Thymus (tissue), 11 donors: ENCODE data around the gene B3GALNT1. TPM values are rescaled to one million over a fixed set of nuclear protein-coding genes. Genes with fewer than 3 reads are reported as not detected.
"Not testable (repeated sequence)": the region's sequence is repeated elsewhere in the genome, so short reads cannot be mapped to it uniquely, and the experiment has no call there.

ENCODE experiments used
- DNase-seq, 9 donors: peaks; one replicate each; pipeline ENCODE4 v3.0.0-alpha.2; 2013; ENCODE audit warnings: low spot score in 9 of 9, low read depth in 6 of 9, missing footprints in 1 of 9
- H3K27ac ChIP-seq, 2 donors: one replicate each; pipeline ENCODE4 v1.5.1; 2013; ENCODE audit warnings: control low read depth in 1 of 2, low read depth in 1 of 2, low read length in 1 of 2, mild to moderate bottlenecking in 1 of 2, moderate library complexity in 1 of 2
- H3K27me3 ChIP-seq, 2 donors: one replicate each; pipeline ENCODE4 v1.5.1; 2013; ENCODE audit warnings: low read length in 1 of 2; ENCODE audit not compliant: control insufficient read depth in 2 of 2, insufficient read depth in 1 of 2
- H3K36me3 ChIP-seq, 2 donors: one replicate each; pipeline ENCODE4 v1.5.1; 2013; ENCODE audit warnings: low read length in 1 of 2, mild to moderate bottlenecking in 1 of 2, moderate library complexity in 1 of 2; ENCODE audit not compliant: control insufficient read depth in 2 of 2, insufficient read depth in 2 of 2
- H3K4me1 ChIP-seq, 2 donors: one replicate each; pipeline ENCODE4 v1.5.1; 2013; ENCODE audit warnings: low read length in 2 of 2; ENCODE audit not compliant: control insufficient read depth in 2 of 2, insufficient read depth in 2 of 2
- H3K4me3 ChIP-seq, 2 donors: one replicate each; pipeline ENCODE4 v1.5.1; 2013; ENCODE audit warnings: low read length in 2 of 2, control low read depth in 1 of 2, mild to moderate bottlenecking in 1 of 2
- H3K9me3 ChIP-seq, 2 donors: one replicate each; pipeline ENCODE4 v1.5.1; 2013; ENCODE audit warnings: low read length in 1 of 2, mild to moderate bottlenecking in 1 of 2; ENCODE audit not compliant: control insufficient read depth in 2 of 2, insufficient read depth in 1 of 2
- WGBS: extraction: QIAGEN DNeasy Blood & Tissue Kit; methylation state at CpG from one replicate; pipeline ENCODE4 v1.1.7; 2013; 5-methylcytosine and 5-hydroxymethylcytosine counted together
- polyA plus RNA-seq: library from polyadenylated mRNA; stranded (reverse); fragments of 200-250 nt; gene quantifications from one replicate; pipeline ENCODE4 v1.2.3, GENCODE V29; 2013
- total RNA-seq: library from RNA; stranded (reverse); fragments of 120-200 nt; gene quantifications from one replicate; pipeline ENCODE4 v1.2.4, GENCODE V29; 2013
- donor health status: healthy.

Gene B3GALNT1
- total and polyA plus RNA-seq, 2 donors: 4.6 TPM

DNA sequence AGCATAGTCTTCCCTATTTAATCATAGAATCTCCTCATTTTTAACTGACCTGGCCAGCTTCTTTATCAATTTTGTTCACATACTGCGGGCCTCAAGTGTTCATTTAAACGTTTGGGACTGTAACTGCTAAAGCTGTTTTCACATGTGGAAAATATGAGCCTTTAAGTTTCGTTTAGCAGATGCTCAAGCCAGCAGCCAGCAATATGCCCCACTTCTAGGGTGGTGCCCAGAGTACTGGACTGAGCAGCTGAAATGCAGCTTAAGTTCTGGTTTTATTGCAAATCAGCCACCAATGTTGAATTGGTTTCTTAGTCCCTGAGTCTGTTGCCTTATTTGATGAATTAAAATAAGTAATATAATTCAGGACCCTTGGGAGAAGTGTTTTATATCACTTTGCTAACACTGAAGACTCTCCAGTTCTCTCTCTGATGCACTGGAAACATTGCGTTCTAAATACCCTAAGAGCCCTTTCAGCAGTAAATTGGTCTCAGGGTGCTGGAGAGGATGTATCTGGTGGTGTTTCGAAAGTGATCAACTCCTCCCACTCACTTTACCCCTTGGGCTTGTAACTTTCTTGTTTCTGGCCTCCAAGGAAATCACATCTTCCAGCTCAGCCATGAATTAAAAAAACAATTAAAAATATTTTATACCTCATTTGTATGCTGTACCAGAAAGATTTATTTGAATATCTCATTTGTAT is 61.7 kb downstream of the B3GALNT1 start:
- no peak overlapping the region for H3K27ac ChIP-seq
- H3K27me3 ChIP-seq: no peaks in the 10 kb centered on the region
- WGBS: 97% methylated on average over 5 of the region's 5 CpGs
- no peaks in the 10 kb centered on the region for H3K36me3 ChIP-seq
- H3K9me3 ChIP-seq: no peaks in the 10 kb centered on the region
- H3K4me3 ChIP-seq: no peak overlapping the region
- DNase-seq: no peak
- H3K4me1 ChIP-seq: no peaks in the 10 kb centered on the region

DNA sequence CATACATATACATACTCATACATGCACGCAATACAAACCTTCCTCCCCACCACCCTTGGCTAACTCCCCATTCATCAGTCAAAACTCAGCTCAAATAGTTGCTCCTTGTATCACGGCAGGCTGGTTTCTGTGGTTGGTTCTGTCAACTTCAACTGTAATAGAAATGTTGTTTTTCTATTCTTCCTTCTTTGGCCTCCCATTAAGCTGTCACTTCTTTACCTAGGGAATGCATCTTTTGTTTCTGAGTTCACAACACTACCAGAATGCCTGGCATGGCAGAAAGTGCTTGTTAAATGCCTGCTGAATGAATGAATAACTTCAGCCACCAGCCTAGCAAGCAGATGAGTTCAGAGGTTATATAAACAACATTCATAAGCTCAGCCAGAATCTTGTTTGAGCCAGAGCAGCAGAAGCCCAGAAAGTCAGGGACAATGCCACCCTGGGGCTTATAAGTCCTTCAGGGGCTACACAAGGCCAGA is 63.1 kb downstream of the B3GALNT1 start:
- DNase-seq: no peak
- WGBS: 90% methylated on average over 2 of the region's 2 CpGs
- Histone ChIP-seq H3K9me3 (no peaks in the 10 kb centered on the region), H3K27me3 (no peaks in the 10 kb centered on the region), H3K36me3 (no peaks in the 10 kb centered on the region), H3K4me1 (no peaks in the 10 kb centered on the region), H3K4me3 (no peak overlapping the region), H3K27ac (no peak overlapping the region)

DNA sequence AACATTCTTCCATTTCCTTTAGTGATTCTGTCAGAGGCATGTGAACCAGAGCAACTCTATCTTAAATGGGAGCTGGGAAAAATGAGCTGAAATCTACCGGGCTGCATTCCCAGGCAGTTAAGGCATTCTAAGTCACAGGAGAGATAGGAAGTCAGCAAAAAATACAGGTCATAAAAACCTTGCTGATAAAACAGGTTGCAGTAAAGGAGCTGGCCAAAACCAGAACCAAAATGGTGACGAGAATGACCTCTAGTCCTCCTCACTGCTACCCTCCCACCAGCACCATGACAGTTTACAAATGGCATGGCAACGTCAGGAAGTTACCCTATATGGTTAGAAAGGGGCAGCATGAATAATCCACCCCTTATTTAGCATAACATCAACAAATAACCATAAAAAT is 66.4 kb downstream of the B3GALNT1 start:
- H3K36me3 ChIP-seq: no peaks in the 10 kb centered on the region
- WGBS: 94% methylated on average over 3 of the region's 3 CpGs
- no peaks in the 10 kb centered on the region for H3K27me3 ChIP-seq
- no peak overlapping the region for H3K27ac ChIP-seq
- H3K9me3 ChIP-seq: no peaks in the 10 kb centered on the region
- no peak overlapping the region for H3K4me3 ChIP-seq
- no peaks in the 10 kb centered on the region for H3K4me1 ChIP-seq
- no peak for DNase-seq

DNA sequence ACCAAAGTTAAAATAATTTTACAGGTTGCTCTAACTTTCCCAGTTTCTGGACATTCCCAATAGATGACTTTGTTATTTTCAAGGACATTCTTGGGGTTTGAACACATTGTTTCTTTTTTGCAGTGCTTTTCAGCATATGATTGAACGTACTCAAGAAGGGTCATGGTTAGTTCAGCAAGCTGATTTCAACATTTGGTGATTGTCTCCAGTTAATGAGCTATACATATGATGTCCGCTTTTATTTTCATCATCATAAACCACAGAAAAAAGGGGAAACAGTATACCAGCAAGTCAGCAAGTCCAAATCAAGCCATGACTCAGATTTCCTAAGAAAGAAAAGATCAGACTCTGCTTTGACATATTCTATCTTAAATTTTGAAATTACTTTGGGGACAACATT is 69.4 kb downstream of the B3GALNT1 start:
- no peak for DNase-seq
- no peaks in the 10 kb centered on the region for H3K27me3 ChIP-seq
- H3K9me3 ChIP-seq: no peaks in the 10 kb centered on the region
- H3K4me3 ChIP-seq: no peak overlapping the region
- H3K27ac ChIP-seq: no peak overlapping the region
- no peaks in the 10 kb centered on the region for H3K36me3 ChIP-seq
- no peaks in the 10 kb centered on the region for H3K4me1 ChIP-seq
- WGBS: 58% methylated on average over 2 of the region's 2 CpGs

DNA sequence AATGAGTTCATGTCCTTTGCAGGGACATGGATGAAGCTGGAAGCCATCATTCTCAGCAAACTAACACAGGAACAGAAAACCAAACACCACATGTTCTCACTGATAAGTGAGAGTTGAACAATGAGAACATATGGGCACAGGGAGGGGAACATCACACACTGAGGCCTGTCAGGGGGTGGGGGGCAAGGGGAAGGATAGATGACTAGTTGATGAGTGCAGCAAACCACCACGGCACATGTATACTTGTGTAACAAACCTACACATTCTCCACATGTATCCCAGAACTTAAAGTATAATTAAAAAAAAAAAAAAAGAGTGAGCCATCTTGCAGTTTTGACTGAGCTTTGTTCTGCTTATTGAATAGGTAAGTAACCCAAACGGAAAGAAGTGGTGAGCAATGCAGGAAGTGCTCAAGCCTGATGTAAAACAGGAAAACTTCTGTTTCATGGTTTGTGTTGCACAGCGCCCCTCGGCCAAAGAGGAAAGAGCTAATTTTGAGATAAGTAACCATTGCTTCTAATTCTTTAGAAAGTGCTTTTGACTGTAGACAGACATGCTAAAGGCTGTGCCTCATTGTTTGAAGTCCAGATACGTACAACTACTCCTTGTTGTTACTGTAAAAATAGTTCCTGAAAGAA is 70.1 kb downstream of the B3GALNT1 start:
- not testable (repeated sequence) for H3K27ac ChIP-seq, H3K4me3 ChIP-seq, H3K36me3 ChIP-seq, H3K9me3 ChIP-seq, H3K4me1 ChIP-seq, H3K27me3 ChIP-seq
- peak in 2 of 9 donors; percentile 7 to 41 for DNase-seq
- 21% methylated on average over 5 of the region's 5 CpGs for WGBS

Other genes with a start within 250 kb of the B3GALNT1 start
- gene NMD3, start 116.0 kb upstream of the B3GALNT1 start, total RNA-seq: 35.1 TPM
- gene NMD3, start 116.0 kb upstream of the B3GALNT1 start, polyA plus RNA-seq: 31.0 TPM